Right lobe of liver (tissue), 4 donors: ENCODE results near the gene TARDBP.

ENCODE experiments used
- POLR2A ChIP-seq: fragments of 450-650 bp; IDR thresholded peaks from one replicate; pipeline ENCODE4 v1.6.1; 2017; ENCODE audit warnings: antibody characterized with exemption, mild to moderate bottlenecking
- TF ChIP-seq, protein P1 (sequence below), 4 donors: fragments of 200-600 bp in 3 of 4; fragments of 450-650 bp in 1 of 4; IDR thresholded peaks; one replicate each; pipeline versions ENCODE4 v1.5.1 to v1.8.0; 2016 to 2022; ENCODE audit warnings: antibody characterized with exemption in 4 of 4, mild to moderate bottlenecking in 2 of 4
- donor health status: DM: no; HTN: no; CAD: no.
- donor health status: DM: no; HTN: no; CAD: no.
- donor health status: DM: no; HTN: yes; CAD: no.

DNA sequence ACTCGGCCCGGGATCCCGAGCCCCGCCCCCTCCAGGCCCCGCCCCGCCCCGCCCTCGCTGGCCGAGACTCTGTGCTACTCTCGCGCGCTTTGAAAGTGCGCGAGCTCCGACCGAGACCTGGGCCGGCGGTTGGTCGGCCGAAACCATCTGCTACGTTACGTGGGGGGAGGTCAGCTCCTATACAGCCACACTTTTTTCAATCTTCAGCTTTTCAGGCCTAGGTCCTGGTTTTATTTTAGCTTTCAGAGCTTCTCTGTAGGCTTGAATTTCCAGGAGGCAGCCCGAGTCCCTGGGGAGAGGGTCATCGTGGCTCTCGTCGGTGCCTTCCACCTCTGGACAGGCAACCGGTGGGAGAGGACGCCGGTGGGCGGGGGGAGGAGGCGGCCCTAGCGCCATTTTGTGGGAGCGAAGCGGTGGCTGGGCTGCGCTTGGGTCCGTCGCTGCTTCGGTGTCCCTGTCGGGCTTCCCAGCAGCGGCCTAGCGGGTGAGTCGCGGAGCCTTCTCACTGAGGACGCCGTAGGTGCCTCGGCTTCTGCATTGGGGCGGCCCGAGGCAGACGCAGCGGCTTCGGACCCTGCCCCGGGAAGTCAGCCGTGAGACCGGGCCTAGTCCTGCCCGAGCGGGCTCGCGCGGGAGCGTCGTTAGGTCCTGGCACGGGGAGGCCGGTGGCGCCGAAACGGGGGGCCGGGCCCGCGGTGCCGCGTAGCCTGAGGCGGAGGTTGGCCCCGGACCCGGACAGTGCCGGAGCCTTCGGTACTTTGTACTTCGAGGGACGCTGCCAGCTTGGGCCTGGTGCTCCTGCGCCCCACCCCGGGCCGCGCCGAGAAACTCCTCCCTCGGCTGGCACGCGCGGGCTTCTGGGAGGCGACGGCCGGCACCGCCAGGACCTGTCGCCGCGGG lies at the start of gene TARDBP:
- TF ChIP-seq POLR2A: peak; percentile 92
- TF ChIP-seq, protein P1, sequence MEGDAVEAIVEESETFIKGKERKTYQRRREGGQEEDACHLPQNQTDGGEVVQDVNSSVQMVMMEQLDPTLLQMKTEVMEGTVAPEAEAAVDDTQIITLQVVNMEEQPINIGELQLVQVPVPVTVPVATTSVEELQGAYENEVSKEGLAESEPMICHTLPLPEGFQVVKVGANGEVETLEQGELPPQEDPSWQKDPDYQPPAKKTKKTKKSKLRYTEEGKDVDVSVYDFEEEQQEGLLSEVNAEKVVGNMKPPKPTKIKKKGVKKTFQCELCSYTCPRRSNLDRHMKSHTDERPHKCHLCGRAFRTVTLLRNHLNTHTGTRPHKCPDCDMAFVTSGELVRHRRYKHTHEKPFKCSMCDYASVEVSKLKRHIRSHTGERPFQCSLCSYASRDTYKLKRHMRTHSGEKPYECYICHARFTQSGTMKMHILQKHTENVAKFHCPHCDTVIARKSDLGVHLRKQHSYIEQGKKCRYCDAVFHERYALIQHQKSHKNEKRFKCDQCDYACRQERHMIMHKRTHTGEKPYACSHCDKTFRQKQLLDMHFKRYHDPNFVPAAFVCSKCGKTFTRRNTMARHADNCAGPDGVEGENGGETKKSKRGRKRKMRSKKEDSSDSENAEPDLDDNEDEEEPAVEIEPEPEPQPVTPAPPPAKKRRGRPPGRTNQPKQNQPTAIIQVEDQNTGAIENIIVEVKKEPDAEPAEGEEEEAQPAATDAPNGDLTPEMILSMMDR (IDR thresholded peaks at IDR 0.05): no peak
